Measurements from ENCODE around the gene DMAP1. TPM values are rescaled to one million over a fixed set of nuclear protein-coding genes. Genes with fewer than 3 reads are reported as not detected.

Gene DMAP1
- total and polyA plus RNA-seq, 2 of the 8 experiments (the other 6 are each of a cell fraction or from before 2014, with no cell fraction given): 36.4 to 42.4 TPM

Small RNA genes lying within 50 kb of the gene (small RNA-seq; reads per million reads assigned to genes)
- not detected for gene AL035417.1 (ENCODE audit: insufficient read depth)

Other genes with a start within 250 kb of the DMAP1 start
- gene DPH2, start 243.5 kb upstream of the DMAP1 start, total RNA-seq (2021; fragmentation: NEBNext Ultra II Directional; extraction: Animal tissue kit (Norgen Biotek cat#: 25700)): 64.9 and 65.3 TPM in 2 replicates
- 92.1 and 163 TPM in 2 replicates for gene DPH2, start 243.5 kb upstream of the DMAP1 start, polyA plus RNA-seq (2011; rRNA removed)
- 105 and 106 TPM in 2 replicates for gene ATP6V0B, start 238.5 kb upstream of the DMAP1 start, total RNA-seq (2021; fragmentation: NEBNext Ultra II Directional; extraction: Animal tissue kit (Norgen Biotek cat#: 25700))
- 302 and 308 TPM in 2 replicates for gene ATP6V0B, start 238.5 kb upstream of the DMAP1 start, polyA plus RNA-seq (2011; rRNA removed)
- gene B4GALT2, start 234.3 kb upstream of the DMAP1 start, total RNA-seq (2021; fragmentation: NEBNext Ultra II Directional; extraction: Animal tissue kit (Norgen Biotek cat#: 25700)): 56.5 and 60.6 TPM in 2 replicates
- gene B4GALT2, start 234.3 kb upstream of the DMAP1 start, polyA plus RNA-seq (2011; rRNA removed): 121 and 152 TPM in 2 replicates
- 10.5 and 11.2 TPM in 2 replicates for gene CCDC24, start 221.9 kb upstream of the DMAP1 start, total RNA-seq (2021; fragmentation: NEBNext Ultra II Directional; extraction: Animal tissue kit (Norgen Biotek cat#: 25700))
- 11.4 and 19.7 TPM in 2 replicates for gene CCDC24, start 221.9 kb upstream of the DMAP1 start, polyA plus RNA-seq (2011; rRNA removed)
- gene SLC6A9, start 182.0 kb upstream of the DMAP1 start, total RNA-seq (2021; fragmentation: NEBNext Ultra II Directional; extraction: Animal tissue kit (Norgen Biotek cat#: 25700)): 24.1 and 24.2 TPM in 2 replicates
- 20.2 and 34.5 TPM in 2 replicates for gene SLC6A9, start 182.0 kb upstream of the DMAP1 start, polyA plus RNA-seq (2011; rRNA removed)
- gene KLF17, start 94.7 kb upstream of the DMAP1 start, total RNA-seq (2021; fragmentation: NEBNext Ultra II Directional; extraction: Animal tissue kit (Norgen Biotek cat#: 25700)): not detected in 2 replicates
- gene KLF17, start 94.7 kb upstream of the DMAP1 start, polyA plus RNA-seq (2011; rRNA removed): not detected in 2 replicates
- gene KLF18, start 71.8 kb upstream of the DMAP1 start, total RNA-seq (2021; fragmentation: NEBNext Ultra II Directional; extraction: Animal tissue kit (Norgen Biotek cat#: 25700)): 0.09 TPM in 1 of 2 replicates, not detected in the other
- 0.15 and 0.19 TPM in 2 replicates for gene KLF18, start 71.8 kb upstream of the DMAP1 start, polyA plus RNA-seq (2011; rRNA removed)
- gene ERI3, start 141.8 kb downstream of the DMAP1 start, total RNA-seq (2021; fragmentation: NEBNext Ultra II Directional; extraction: Animal tissue kit (Norgen Biotek cat#: 25700)): 81.1 and 85.7 TPM in 2 replicates
- gene ERI3, start 141.8 kb downstream of the DMAP1 start, polyA plus RNA-seq (2011; rRNA removed): 199 and 221 TPM in 2 replicates
- 123 and 127 TPM in 2 replicates for gene RNF220, start 191.8 kb downstream of the DMAP1 start, total RNA-seq (2021; fragmentation: NEBNext Ultra II Directional; extraction: Animal tissue kit (Norgen Biotek cat#: 25700))
- gene RNF220, start 191.8 kb downstream of the DMAP1 start, polyA plus RNA-seq (2011; rRNA removed): 160 and 165 TPM in 2 replicates

Measured in H1 (cell line).